ENCODE data around the gene AQP2. TPM values are rescaled to one million over a fixed set of nuclear protein-coding genes. Genes with fewer than 3 reads are reported as not detected.
A peak's percentile ranks its signal among the peaks of the same experiment; 100 is the strongest.

Gene AQP2
- total RNA-seq, 6 experiments from 2014 or later: not detected

DNA sequence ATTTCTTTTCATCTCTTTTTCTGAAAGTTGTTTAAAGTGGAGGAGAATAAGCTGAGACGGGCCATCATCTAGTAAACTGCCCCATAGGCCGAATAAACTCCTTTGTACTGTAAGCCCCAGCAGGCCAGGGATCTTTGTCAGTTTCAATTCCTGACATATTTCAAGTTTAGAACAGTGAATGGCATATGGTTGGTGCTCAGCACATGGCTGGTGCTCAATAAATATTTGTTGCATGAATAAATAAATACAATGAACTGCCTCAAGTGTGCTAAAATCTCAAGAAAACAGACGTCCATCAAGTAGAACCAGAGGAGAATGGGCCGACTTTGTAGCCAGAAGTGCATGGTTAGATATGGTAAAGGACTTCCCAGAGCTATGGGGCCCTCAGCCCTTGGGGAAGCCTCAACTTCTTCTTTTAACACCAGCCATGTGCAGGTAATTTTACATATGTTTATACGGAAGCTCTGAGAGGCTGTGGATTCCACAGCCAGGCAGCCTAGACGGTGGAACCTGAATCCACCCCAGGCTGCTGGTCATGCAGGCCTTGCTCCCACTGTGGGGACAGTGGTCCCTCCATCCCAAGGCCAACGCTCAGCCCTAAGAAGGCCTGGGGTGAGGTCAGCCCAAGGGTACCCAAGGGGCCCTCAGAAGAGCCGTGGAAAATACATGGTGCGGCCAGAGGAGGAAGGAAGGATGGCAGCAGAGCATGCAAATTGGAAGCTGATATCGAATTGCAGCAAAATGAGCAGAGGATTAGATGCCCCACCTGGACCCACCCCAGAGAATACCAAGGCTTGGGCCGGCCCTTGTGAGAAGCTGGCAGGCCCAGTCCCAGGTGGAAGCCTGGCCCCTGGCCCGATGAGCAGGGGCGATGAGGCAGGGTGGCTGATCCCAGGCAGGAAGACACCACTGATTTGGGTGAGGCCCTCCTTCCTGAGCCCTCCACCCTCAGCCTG is 8.7 kb upstream of the AQP2 start:
- Histone ChIP-seq H3K4me1 (peaks cover 0 to 7% (median 0%) of the 10 kb centered on the region in 4 donors), H3K27ac (no peak overlapping the region), H3K36me3 (no peaks in the 10 kb centered on the region), H3K27me3 (no peaks in the 10 kb centered on the region), H3K9me3 (no peaks in the 10 kb centered on the region), H3K4me3 (no peak overlapping the region)
- ATAC-seq: no peak
- peak in 1 of 3 donors; percentile 40 for DNase-seq
- intact Hi-C loops (cut with DNase I): no loop called here
- no peak for TF ChIP-seq POLR2A (IDR thresholded peaks at IDR 0.05)
- TF ChIP-seq, protein P1, sequence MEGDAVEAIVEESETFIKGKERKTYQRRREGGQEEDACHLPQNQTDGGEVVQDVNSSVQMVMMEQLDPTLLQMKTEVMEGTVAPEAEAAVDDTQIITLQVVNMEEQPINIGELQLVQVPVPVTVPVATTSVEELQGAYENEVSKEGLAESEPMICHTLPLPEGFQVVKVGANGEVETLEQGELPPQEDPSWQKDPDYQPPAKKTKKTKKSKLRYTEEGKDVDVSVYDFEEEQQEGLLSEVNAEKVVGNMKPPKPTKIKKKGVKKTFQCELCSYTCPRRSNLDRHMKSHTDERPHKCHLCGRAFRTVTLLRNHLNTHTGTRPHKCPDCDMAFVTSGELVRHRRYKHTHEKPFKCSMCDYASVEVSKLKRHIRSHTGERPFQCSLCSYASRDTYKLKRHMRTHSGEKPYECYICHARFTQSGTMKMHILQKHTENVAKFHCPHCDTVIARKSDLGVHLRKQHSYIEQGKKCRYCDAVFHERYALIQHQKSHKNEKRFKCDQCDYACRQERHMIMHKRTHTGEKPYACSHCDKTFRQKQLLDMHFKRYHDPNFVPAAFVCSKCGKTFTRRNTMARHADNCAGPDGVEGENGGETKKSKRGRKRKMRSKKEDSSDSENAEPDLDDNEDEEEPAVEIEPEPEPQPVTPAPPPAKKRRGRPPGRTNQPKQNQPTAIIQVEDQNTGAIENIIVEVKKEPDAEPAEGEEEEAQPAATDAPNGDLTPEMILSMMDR (IDR thresholded peaks at IDR 0.05): no peak
- 75% methylated on average over 5 of the region's 13 CpGs for WGBS (ENCODE audit: insufficient coverage, low coverage, low lambda C conversion rate, missing lambda C conversion rate)

DNA sequence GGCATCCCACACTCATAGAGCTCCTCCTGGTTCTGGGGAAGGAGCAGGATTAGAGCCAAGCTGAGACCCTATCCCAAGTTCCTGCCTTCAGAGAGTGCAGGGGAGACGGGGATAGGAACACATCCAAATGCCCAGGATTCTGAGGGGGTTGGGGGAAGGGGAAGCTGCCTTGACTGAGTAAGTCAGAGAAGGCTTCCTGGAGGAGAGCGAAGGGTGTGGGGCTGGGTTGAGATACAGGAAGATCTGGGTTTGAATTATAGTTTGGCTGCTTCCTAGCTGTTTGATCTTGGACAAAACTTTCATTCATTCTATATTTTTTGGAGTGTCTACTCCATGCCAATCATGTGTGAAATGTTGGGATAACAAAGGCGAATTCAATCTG is 8.0 kb upstream of the AQP2 start:
- ATAC-seq (no peak), DNase-seq (no peak)
- intact Hi-C loops (cut with DNase I): no loop called here
- TF ChIP-seq, protein P1 (IDR thresholded peaks at IDR 0.05): no peak
- no peak for TF ChIP-seq POLR2A (IDR thresholded peaks at IDR 0.05)
- Histone ChIP-seq H3K27me3 (no peaks in the 10 kb centered on the region), H3K36me3 (no peaks in the 10 kb centered on the region), H3K9me3 (no peaks in the 10 kb centered on the region), H3K27ac (no peak overlapping the region), H3K4me1 (peaks cover 0 to 7% (median 0%) of the 10 kb centered on the region in 4 donors), H3K4me3 (no peak overlapping the region)
- WGBS (ENCODE audit: insufficient coverage, low coverage, low lambda C conversion rate, missing lambda C conversion rate): 100% methylated on average over 3 of the region's 3 CpGs

DNA sequence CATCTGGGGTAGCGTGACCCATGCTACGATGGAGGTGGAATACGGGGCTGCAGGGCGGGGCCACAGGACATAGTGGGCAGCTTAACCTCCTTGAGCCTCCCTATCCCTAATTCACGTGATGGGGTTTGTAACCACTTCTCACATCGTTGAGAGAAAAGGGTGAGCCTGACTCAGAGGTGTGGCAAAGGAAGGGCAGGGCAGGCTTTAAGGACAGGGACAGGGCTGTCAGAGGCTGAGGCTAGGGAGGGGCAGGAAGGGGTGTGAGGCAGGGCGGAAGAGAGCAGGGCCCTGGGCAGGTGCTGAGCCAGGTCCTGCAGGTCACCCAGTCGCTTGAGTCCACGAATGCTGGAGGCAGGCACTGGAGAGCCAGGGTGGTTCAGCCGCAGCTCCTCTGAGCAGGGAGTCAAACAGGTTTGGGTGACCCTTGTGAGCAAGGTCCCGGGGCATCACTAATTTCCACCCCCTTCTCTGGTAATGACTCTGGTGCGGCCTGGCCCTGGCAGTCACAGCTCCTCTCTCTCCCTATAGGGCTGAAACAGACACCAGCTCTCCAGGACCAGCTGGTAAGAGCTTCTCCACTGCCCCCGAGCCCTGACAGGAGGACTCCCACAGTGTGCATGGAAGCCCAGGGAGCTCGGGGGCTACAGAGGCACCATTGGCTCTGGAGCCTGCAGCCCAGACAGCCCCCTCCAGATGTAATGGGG is 7.5 kb upstream of the AQP2 start:
- Histone ChIP-seq H3K4me3 (no peak overlapping the region), H3K4me1 (peaks cover 0 to 7% (median 0%) of the 10 kb centered on the region in 4 donors), H3K36me3 (no peaks in the 10 kb centered on the region), H3K27ac (no peak overlapping the region), H3K9me3 (no peaks in the 10 kb centered on the region), H3K27me3 (no peaks in the 10 kb centered on the region)
- DNase-seq (no peak), ATAC-seq (no peak)
- 33% methylated on average over 1 of the region's 14 CpGs for WGBS (ENCODE audit: insufficient coverage, low coverage, low lambda C conversion rate, missing lambda C conversion rate)
- no peak for TF ChIP-seq POLR2A (IDR thresholded peaks at IDR 0.05)
- TF ChIP-seq, protein P1 (IDR thresholded peaks at IDR 0.05): no peak
- intact Hi-C loops (cut with DNase I): no loop called here

DNA sequence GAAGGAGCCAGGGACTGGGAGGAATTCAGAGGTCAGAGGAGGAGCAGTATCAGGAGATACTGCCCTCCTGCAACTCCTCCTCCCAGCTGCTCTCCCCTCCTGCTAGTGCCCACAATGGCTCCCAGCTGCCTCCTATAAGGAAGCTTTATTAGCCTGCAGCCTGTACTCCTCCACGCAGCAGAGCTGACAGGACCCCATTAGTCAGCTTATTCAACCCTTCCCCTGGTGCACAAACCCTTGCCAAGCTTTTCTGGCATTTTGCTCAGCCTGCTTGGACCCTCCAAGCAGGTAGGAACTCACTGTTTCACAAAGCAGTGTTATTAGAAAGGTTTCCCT is 6.9 kb upstream of the AQP2 start:
- no peak for DNase-seq
- WGBS (ENCODE audit: insufficient coverage, low coverage, low lambda C conversion rate, missing lambda C conversion rate): 100% methylated on average over 1 of the region's 1 CpG
- ATAC-seq: no peak
- intact Hi-C loops (cut with DNase I): no loop called here
- Histone ChIP-seq H3K9me3 (no peaks in the 10 kb centered on the region), H3K27me3 (no peaks in the 10 kb centered on the region), H3K27ac (no peak overlapping the region), H3K4me1 (peaks cover 0 to 7% (median 0%) of the 10 kb centered on the region in 4 donors), H3K4me3 (no peak overlapping the region), H3K36me3 (no peaks in the 10 kb centered on the region)
- TF ChIP-seq, protein P1 (IDR thresholded peaks at IDR 0.05): no peak
- TF ChIP-seq POLR2A (IDR thresholded peaks at IDR 0.05): no peak
